HepG2 (cell line): ENCODE data around the gene SYT10. TPM values are rescaled to one million over a fixed set of nuclear protein-coding genes. Genes with fewer than 3 reads are reported as not detected.
"Not testable (repeated sequence)": the region's sequence is repeated elsewhere in the genome, so short reads cannot be mapped to it uniquely, and the experiment has no call there.

Experiments used
- ATAC-seq: fragments of 200-7000 bp; cut with Tn5 transposase; 3 replicates; pipeline ENCODE4 v1.9.1; 2020; ENCODE audit warnings: mild to moderate bottlenecking, moderate library complexity
- BruUV-seq: library from RNA; stranded (reverse); fragments of 400-500 nt; replicated peaks from 2 replicates; lab custom pipeline; 2021; lab: Mats Ljungman, UMichigan
- CTCF ChIA-PET: fragments of 300-600 bp; formaldehyde crosslinking; extraction: SDS; loops from one replicate; lab custom pipeline; 2021; ENCODE audit warnings: low total read pairs, inconsistent platforms, low intra/inter-chr PET ratio; lab: Yijun Ruan, JAX
- POLR2A ChIA-PET: fragments of 350-600 bp; sonication (Branson Sonifier 250); formaldehyde crosslinking; loops from one replicate; lab custom pipeline; 2020; ENCODE audit warnings: antibody characterized with exemption, inconsistent platforms; lab: Yijun Ruan, JAX
- DNase-seq: peaks from one replicate; pipeline ENCODE4 v3.0.0-alpha.2; 2015; ENCODE audit warnings: low spot score
- FAIRE-seq: peaks from 3 replicates; lab custom pipeline; 2011; peaks lifted over from hg19 to GRCh38; lab: Jason Lieb, UNC
- H2AFZ ChIP-seq: one replicate; pipeline ENCODE4 v1.6.1; 2011; ENCODE audit warnings: low read length, inconsistent platforms
- H3K27ac ChIP-seq: fragments of 300-600 bp; 3 replicates; pipeline ENCODE4 v1.8.0; 2011; ENCODE audit warnings: mixed run types, mild to moderate bottlenecking, mixed read lengths, low read length, inconsistent platforms; ENCODE audit not compliant: insufficient read depth; ENCODE audit errors: extremely low read length
- H3K27me3 ChIP-seq, 2 experiments: fragments of 200-600 bp in 1 of 2; 2 replicates in 1 of 2; 3 replicates in 1 of 2; pipeline versions ENCODE4 v1.6.0 to v1.8.0; 2011; ENCODE audit warnings: low read length in 2 of 2, mild to moderate bottlenecking in 2 of 2, moderate library complexity in 2 of 2, inconsistent platforms in 1 of 2; ENCODE audit not compliant: insufficient read depth in 2 of 2, control insufficient read depth in 1 of 2
- H3K36me3 ChIP-seq, 2 experiments: fragments of 200-600 bp in 1 of 2; replicated peaks in 1 of 2; 2 replicates in 1 of 2; 3 replicates in 1 of 2; pipeline versions ENCODE4 v1.5.1 to v1.8.0; 2011; ENCODE audit warnings: low read length in 2 of 2, inconsistent platforms in 1 of 2; ENCODE audit not compliant: insufficient read depth in 2 of 2, control insufficient read depth in 1 of 2
- H3K4me1 ChIP-seq: 2 replicates; pipeline ENCODE4 v1.5.1; 2012; ENCODE audit warnings: low read length, inconsistent platforms; ENCODE audit not compliant: insufficient read depth
- H3K4me2 ChIP-seq: 2 replicates; pipeline ENCODE4 v1.6.0; 2011; ENCODE audit warnings: low read depth, low read length, inconsistent platforms
- H3K4me3 ChIP-seq, 3 experiments: fragments of 200-600 bp in 1 of 3; sonication (generic), shearing (Covaris generic) in 1 of 3; replicated peaks in 1 of 3; 2 replicates each; pipeline ENCODE4 v1.5.1; 2011 to 2016; ENCODE audit warnings: low read length in 3 of 3, inconsistent platforms in 2 of 3, low read depth in 2 of 3, mild to moderate bottlenecking in 2 of 3, control low read depth in 1 of 3, mixed read lengths in 1 of 3; ENCODE audit not compliant: insufficient read depth in 1 of 3
- H3K79me2 ChIP-seq: one replicate; pipeline ENCODE4 v1.6.1; 2011; ENCODE audit warnings: low read length, inconsistent platforms; ENCODE audit not compliant: insufficient read depth
- H3K9ac ChIP-seq: 2 replicates; pipeline ENCODE4 v1.6.0; 2011; ENCODE audit warnings: mild to moderate bottlenecking, low read depth, low read length, inconsistent platforms; ENCODE audit not compliant: insufficient read depth
- H3K9me3 ChIP-seq: 2 replicates; pipeline ENCODE4 v1.5.1; 2012; ENCODE audit warnings: mild to moderate bottlenecking, low read length
- H4K20me1 ChIP-seq: 2 replicates; pipeline ENCODE4 v1.6.0; 2011; ENCODE audit warnings: inconsistent platforms, mild to moderate bottlenecking, low read length, moderate library complexity; ENCODE audit not compliant: insufficient read depth
- ZBTB40 ChIP-seq, 2 experiments: fragments of 450-650 bp in 1 of 2; sonication (generic) in 1 of 2; formaldehyde crosslinking in 1 of 2; IDR thresholded peaks; 2 replicates each; pipeline versions ENCODE4 v1.6.1 to v1.8.0; 2016 to 2022; ENCODE audit warnings: antibody characterized with exemption in 1 of 2, mild to moderate bottlenecking in 1 of 2, missing genetic modification reagents in 1 of 2
- WGBS: methylation state at CpG from one replicate; pipeline ENCODE4 v1.1.6; 2017; ENCODE audit warnings: low lambda C conversion rate; 5-methylcytosine and 5-hydroxymethylcytosine counted together
- in situ Hi-C: cut with HindIII; loops from 2 replicates; pipeline ENCODE4 v1.10.0; 2017; ENCODE audit warnings: low pct_unique_long_range_greater_than_20kb; ENCODE audit not compliant: extremely low pct_ligation_motif_present
- intact Hi-C: fragments of 100-400 bp; cut with micrococcal nuclease; formaldehyde crosslinking; loops from one replicate; pipeline ENCODE4 v1.10.0; 2022; ENCODE audit not compliant: unreplicated experiment
- polyA plus RNA-seq, 8 experiments: library from polyadenylated mRNA; depleted of rRNA in 3 of 8; stranded (reverse) in 7 of 8; unstranded in 1 of 8; fragments of >200 nt; fragmentation: Illumina TruSeq in 4 of 8; extraction: Trizol in 4 of 8; gene quantifications; 2 replicates each; pipeline versions ENCODE4 v1.2.1 to v1.2.3, GENCODE V29; 2011 to 2016; ENCODE audit warnings: low read depth in 4 of 8, missing spikeins in 1 of 8, mixed read lengths in 1 of 8; ENCODE audit not compliant: insufficient read depth in 1 of 8
- total RNA-seq, 5 experiments: library from RNA; depleted of rRNA; stranded (reverse); fragments of >200 nt; fragmentation: Illumina TruSeq; extraction: Trizol; gene quantifications; 2 replicates each; pipeline ENCODE4 v1.2.3, GENCODE V29; 2016; ENCODE audit warnings: low read depth in 1 of 5

Gene SYT10
- total and polyA plus RNA-seq, 2 of the 13 experiments (the other 11 are each of a cell fraction or from before 2014, with no cell fraction given): not detected

- H3K4me3 ChIP-seq; H3K27ac ChIP-seq; H3K27me3 ChIP-seq; H2AFZ ChIP-seq; ATAC-seq; H3K9me3 ChIP-seq; CTCF ChIA-PET; DNase-seq; H4K20me1 ChIP-seq; H3K4me2 ChIP-seq; BruUV-seq; H3K79me2 ChIP-seq; POLR2A ChIA-PET; H3K9ac ChIP-seq; H3K36me3 ChIP-seq; intact Hi-C loops; H3K4me1 ChIP-seq; FAIRE-seq; TF ChIP-seq ZBTB40 (CRISPR knock-in tag; IDR thresholded peaks at IDR 0.05): not testable (repeated sequence)
- peak; percentile 88 for TF ChIP-seq ZBTB40 (IDR thresholded peaks at IDR 0.05)
- WGBS: 13% methylated on average over 6 of the region's 6 CpGs
- in situ Hi-C loops: loop anchor here (25.0 kb wide), 1 partner anchor 650 kb away; the partner anchor contains the start of gene YARS2
Measured at GRCh38 chr12:33412410-33412809, 27.2 kb downstream of the SYT10 start.
